ENCODE data around the gene TEX2. TPM values are rescaled to one million over a fixed set of nuclear protein-coding genes. Genes with fewer than 3 reads are reported as not detected.

The TEX2 gene
- total and polyA plus RNA-seq, 5 donors = 21.4 to 56.8 (median 43.8) TPM

DNA sequence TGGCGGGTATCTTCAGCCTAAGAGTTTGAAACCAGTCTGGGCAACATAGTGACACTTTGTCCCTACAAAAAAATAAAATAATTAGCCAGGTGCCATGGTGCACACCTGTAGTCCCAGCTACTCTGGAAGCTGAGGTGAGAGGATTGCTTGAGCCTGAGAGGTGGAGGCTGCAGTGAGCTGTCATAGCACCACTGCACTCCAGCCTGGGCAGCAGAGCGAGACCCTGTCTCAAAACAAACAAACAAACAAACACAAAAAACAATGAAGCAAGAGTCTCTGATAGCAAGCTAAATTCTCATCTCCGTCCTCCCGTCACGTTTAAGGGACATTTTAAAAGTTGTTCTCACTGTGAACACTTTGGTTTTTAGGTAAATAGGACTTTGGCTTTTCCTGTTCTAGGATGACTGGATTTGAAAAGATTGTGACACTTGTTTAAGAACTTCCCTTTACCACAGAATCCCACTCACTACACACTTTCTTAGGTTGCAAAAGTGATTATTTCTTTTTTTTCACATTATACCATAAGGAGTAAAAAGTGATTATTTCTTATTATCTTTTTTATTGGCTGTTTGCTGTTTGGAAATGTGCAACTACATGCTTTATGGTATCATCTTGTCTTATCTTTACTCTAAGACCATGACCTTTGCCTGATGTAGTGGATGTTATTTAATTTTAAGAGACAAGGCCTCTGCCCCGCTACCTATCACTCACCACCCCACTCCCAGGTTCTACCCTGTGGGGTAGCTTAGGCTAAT lies 128.7 kb downstream of the TEX2 start:
- ATAC-seq (no peak), DNase-seq (no peak)
- intact Hi-C loops (cut with DNase I) = loop anchor here (2.0 to 10.0 kb wide), 5 partner anchors 70 to 220 kb away; partner anchors contain the start of genes GH1 (in 3 of the 4) and CSHL1 (in 2 of the 4)
- 93% methylated on average over 6 of the region's 6 CpGs for WGBS
- H3K27ac ChIP-seq (ENCODE audit: low read length) = no peak overlapping the region
- H3K4me1 ChIP-seq (ENCODE audit: control insufficient read depth, insufficient read depth, low read length) = no peaks in the 10 kb centered on the region
- H3K27me3 ChIP-seq (ENCODE audit: control insufficient read depth, insufficient read depth) = no peaks in the 10 kb centered on the region
- no peaks in the 10 kb centered on the region for H3K9me3 ChIP-seq (ENCODE audit: control insufficient read depth, low read length)
- H3K4me3 ChIP-seq (ENCODE audit: low read length) = no peak overlapping the region

DNA sequence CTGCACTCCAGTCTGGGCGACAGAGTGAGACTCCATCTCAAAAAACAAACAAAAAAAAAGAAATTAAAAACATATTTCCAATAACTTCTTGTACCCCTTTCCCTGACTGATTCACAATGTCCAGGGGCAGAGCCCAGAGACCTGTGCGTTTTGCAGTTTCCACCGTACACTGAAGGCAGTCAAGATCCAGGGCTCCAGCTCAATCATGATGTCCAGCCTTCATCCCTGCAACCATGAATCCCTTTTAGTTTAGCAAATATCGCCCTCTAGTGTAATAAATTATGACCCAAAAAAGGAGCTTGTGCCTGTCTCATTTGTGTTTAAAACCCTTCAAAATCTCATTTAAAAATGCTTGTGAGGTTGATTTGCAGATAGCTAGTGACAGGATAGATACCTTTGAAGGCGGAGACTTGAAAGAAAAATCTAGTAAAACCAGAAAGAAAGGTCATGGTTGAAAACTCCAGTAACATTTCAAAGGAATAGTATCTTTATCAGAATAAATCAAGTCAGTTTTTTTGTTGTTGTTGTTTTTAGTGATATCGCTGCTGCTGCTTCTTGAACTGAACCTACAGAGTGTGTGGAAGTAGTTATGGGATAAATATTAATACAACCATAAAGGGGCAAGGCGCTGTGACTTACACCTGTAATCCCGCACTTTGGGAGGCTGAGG lies 129.4 kb downstream of the TEX2 start:
- intact Hi-C loops (cut with DNase I) = loop anchor here (2.0 to 10.0 kb wide), 5 partner anchors 69 to 219 kb away; partner anchors contain the start of genes GH1 (in 3 of the 4) and CSHL1 (in 2 of the 4)
- DNase-seq = no peak
- ATAC-seq = no peak
- 42% methylated on average over 8 of the region's 8 CpGs for WGBS
- Histone ChIP-seq H3K27me3 (ENCODE audit: control insufficient read depth, insufficient read depth) (no peaks in the 10 kb centered on the region), H3K27ac (ENCODE audit: low read length) (no peak overlapping the region), H3K4me1 (ENCODE audit: control insufficient read depth, insufficient read depth, low read length) (no peaks in the 10 kb centered on the region), H3K4me3 (ENCODE audit: low read length) (no peak overlapping the region), H3K9me3 (ENCODE audit: control insufficient read depth, low read length) (no peaks in the 10 kb centered on the region)

GRCh38 chr17:64131606-64132270 lies 131.3 kb downstream of the TEX2 start:
- ATAC-seq (no peak), DNase-seq (no peak)
- Histone ChIP-seq H3K4me1 (ENCODE audit: control insufficient read depth, insufficient read depth, low read length) (no peaks in the 10 kb centered on the region), H3K9me3 (ENCODE audit: control insufficient read depth, low read length) (no peaks in the 10 kb centered on the region), H3K27ac (ENCODE audit: low read length) (no peak overlapping the region), H3K27me3 (ENCODE audit: control insufficient read depth, insufficient read depth) (no peaks in the 10 kb centered on the region), H3K4me3 (ENCODE audit: low read length) (no peak overlapping the region)
- intact Hi-C loops (cut with DNase I) = loop anchor here (5.0 to 10.0 kb wide), 4 partner anchors 67 to 217 kb away; partner anchors contain the start of genes GH1 (in 3 of the 4) and CSHL1 (in 2 of the 4)
- 85% methylated on average over 5 of the region's 5 CpGs for WGBS

DNA sequence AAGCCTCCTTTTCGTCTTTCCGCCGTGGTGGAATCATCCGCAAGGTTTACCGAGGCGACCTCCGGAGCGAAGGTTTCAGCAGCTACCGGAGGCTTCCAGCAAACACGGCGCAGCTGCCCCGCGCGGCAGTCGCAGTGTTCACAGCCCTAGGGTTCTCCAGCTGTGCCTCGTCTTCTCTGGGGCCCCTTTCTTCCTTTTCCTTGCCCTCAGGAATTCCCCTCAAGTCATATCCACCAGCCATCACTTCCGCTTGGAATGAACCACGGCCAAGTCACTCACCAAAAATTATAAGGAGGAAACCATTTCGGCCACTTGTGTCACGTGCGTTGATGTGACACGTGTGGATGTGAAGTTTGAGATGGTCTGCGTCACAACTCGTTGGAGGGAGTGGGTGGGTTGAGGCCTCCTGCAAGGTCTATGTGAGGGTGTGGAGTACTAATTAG lies 132.5 kb downstream of the TEX2 start:
- peak in 2 of 3 donors; percentile 65 to 71 for DNase-seq
- ATAC-seq = peak; percentile 0 to 3
- no peaks in the 10 kb centered on the region for H3K27me3 ChIP-seq (ENCODE audit: control insufficient read depth, insufficient read depth)
- no peaks in the 10 kb centered on the region for H3K9me3 ChIP-seq (ENCODE audit: control insufficient read depth, low read length)
- no peaks in the 10 kb centered on the region for H3K4me1 ChIP-seq (ENCODE audit: control insufficient read depth, insufficient read depth, low read length)
- intact Hi-C loops (cut with DNase I) = loop anchor here (5.0 to 10.0 kb wide), 4 partner anchors 66 to 216 kb away; partner anchors contain the start of genes GH1 (in 3 of the 4) and CSHL1 (in 2 of the 4)
- WGBS = 12% methylated on average over 24 of the region's 24 CpGs
- H3K27ac ChIP-seq (ENCODE audit: low read length) = peak overlapping the region; percentile 77
- H3K4me3 ChIP-seq (ENCODE audit: low read length) = peak overlapping the region; percentile 29

- DNase-seq (peak; percentile 96 to 98 (median 98)), ATAC-seq (peak; percentile 98)
- no peaks in the 10 kb centered on the region for H3K27me3 ChIP-seq (ENCODE audit: control insufficient read depth, insufficient read depth)
- H3K27ac ChIP-seq (ENCODE audit: low read length) = peak within 1 kb of the TSS; percentile 90
- H3K4me1 ChIP-seq (ENCODE audit: control insufficient read depth, insufficient read depth, low read length) = no peaks in the 10 kb centered on the region
- intact Hi-C loops (cut with DNase I) = loop anchor here (5.0 to 10.0 kb wide), 4 partner anchors 65 to 215 kb away; partner anchors contain the start of genes GH1 (in 3 of the 4) and CSHL1 (in 2 of the 4)
- under 1% methylated on average over 98 of the region's 98 CpGs for WGBS
- H3K4me3 ChIP-seq (ENCODE audit: low read length) = peak within 1 kb of the TSS; percentile 86
- no peaks in the 10 kb centered on the region for H3K9me3 ChIP-seq (ENCODE audit: control insufficient read depth, low read length)
Observed at GRCh38 chr17:64129765-64130558, 133.1 kb downstream of the TEX2 start, which contains the start of gene ERN1. TSS of gene ERN1 (minus strand) at chr17:64130144. CDS start at chr17:64130029, 115 bp downstream.

- WGBS = under 1% methylated on average over 31 of the region's 31 CpGs
- peak overlapping the region; percentile 86 for H3K4me3 ChIP-seq (ENCODE audit: low read length)
- H3K9me3 ChIP-seq (ENCODE audit: control insufficient read depth, low read length) = no peaks in the 10 kb centered on the region
- no peaks in the 10 kb centered on the region for H3K27me3 ChIP-seq (ENCODE audit: control insufficient read depth, insufficient read depth)
- H3K4me1 ChIP-seq (ENCODE audit: control insufficient read depth, insufficient read depth, low read length) = no peaks in the 10 kb centered on the region
- ATAC-seq = no peak
- intact Hi-C loops (cut with DNase I) = no loop called here
- H3K27ac ChIP-seq (ENCODE audit: low read length) = peak overlapping the region; percentile 90
- DNase-seq = no peak
Observed at GRCh38 chr17:64129515-64129764, 133.6 kb downstream of the TEX2 start.

DNA sequence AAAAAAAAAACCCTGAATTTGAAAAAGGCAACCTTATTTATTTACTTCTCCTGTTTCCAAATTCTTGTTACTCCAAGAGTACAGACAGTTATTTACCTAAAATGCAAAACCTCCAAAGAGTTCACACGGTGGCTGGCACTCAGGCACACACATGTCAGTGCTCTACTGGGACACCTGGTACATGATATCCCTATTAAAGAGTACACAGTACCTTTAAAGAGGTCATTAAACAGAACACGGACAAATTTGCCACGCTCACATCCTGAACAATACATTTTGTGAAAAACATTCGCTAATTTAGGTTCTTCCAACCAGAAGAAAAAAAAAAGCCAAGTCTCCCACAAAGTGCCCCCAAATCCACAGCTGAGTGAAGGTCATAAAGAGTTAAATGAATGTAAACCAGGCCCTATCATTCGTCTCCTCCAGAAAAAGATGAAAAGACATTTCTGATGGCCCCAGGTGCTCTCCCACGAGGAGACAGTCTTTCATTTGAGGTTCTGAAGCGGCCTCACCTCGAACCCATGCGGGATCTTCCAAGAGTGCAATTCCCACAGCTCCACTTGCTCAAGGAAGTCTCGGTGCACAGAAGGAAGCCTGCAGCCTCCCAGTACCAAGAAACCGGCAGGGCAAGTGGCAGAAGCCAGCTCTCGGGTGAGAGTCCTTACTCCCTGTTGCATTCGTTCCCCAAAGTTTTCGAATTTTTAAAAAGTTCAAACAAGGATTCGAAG lies 134.1 kb downstream of the TEX2 start:
- H3K27me3 ChIP-seq (ENCODE audit: control insufficient read depth, insufficient read depth) = no peaks in the 10 kb centered on the region
- WGBS = 16% methylated on average over 15 of the region's 15 CpGs
- ATAC-seq = no peak
- H3K9me3 ChIP-seq (ENCODE audit: control insufficient read depth, low read length) = no peaks in the 10 kb centered on the region
- peak in 2 of 3 donors; percentile 55 to 63 for DNase-seq
- intact Hi-C loops (cut with DNase I) = no loop called here
- H3K4me3 ChIP-seq (ENCODE audit: low read length) = peak overlapping the region; percentile 86
- peak overlapping the region; percentile 90 for H3K27ac ChIP-seq (ENCODE audit: low read length)
- no peaks in the 10 kb centered on the region for H3K4me1 ChIP-seq (ENCODE audit: control insufficient read depth, insufficient read depth, low read length)

DNA sequence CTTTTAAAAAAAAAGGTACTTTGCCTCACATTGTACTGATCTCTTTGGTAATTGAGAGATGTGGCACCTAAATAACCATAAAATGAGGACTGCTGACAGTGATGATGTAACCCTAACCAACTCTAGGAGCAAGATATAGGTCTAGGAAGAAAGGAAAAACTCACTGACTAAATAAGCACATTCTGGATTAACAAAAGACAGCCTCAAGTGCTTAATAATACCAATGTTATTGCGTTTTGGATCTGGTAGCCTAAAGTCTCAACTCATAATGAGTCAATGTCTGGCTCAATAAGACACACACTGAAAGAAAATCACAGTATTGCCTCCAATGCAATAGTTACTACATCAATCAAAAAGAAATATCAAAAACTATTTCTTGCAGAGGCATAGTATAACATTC lies 136.1 kb downstream of the TEX2 start:
- Histone ChIP-seq H3K27me3 (ENCODE audit: control insufficient read depth, insufficient read depth) (no peaks in the 10 kb centered on the region), H3K9me3 (ENCODE audit: control insufficient read depth, low read length) (no peaks in the 10 kb centered on the region), H3K4me3 (ENCODE audit: low read length) (no peak overlapping the region), H3K4me1 (ENCODE audit: control insufficient read depth, insufficient read depth, low read length) (no peaks in the 10 kb centered on the region), H3K27ac (ENCODE audit: low read length) (no peak overlapping the region)
- no peak for ATAC-seq
- 84% methylated on average over 1 of the region's 1 CpG for WGBS
- DNase-seq = no peak
- intact Hi-C loops (cut with DNase I) = no loop called here

GRCh38 chr17:64125937-64126336 lies 137.1 kb downstream of the TEX2 start:
- intact Hi-C loops (cut with DNase I) = no loop called here
- ATAC-seq = no peak
- WGBS = 88% methylated on average over 3 of the region's 3 CpGs

GRCh38 chr17:64124609-64125008 lies 138.5 kb downstream of the TEX2 start:
- Histone ChIP-seq H3K4me3 (ENCODE audit: low read length) (no peak overlapping the region), H3K27me3 (ENCODE audit: control insufficient read depth, insufficient read depth) (no peaks in the 10 kb centered on the region), H3K9me3 (ENCODE audit: control insufficient read depth, low read length) (no peaks in the 10 kb centered on the region), H3K4me1 (ENCODE audit: control insufficient read depth, insufficient read depth, low read length) (peaks cover 3% of the 10 kb centered on the region), H3K27ac (ENCODE audit: low read length) (no peak overlapping the region)
- DNase-seq (no peak), ATAC-seq (no peak)
- intact Hi-C loops (cut with DNase I) = no loop called here
- 95% methylated on average over 3 of the region's 3 CpGs for WGBS

More at GRCh38 chr17:64125937-64126336, 137.1 kb downstream of the TEX2 start:
- Histone ChIP-seq H3K4me3 (ENCODE audit: low read length) (no peak overlapping the region), H3K4me1 (ENCODE audit: control insufficient read depth, insufficient read depth, low read length) (peaks cover 2% of the 10 kb centered on the region), H3K9me3 (ENCODE audit: control insufficient read depth, low read length) (no peaks in the 10 kb centered on the region), H3K27me3 (ENCODE audit: control insufficient read depth, insufficient read depth) (no peaks in the 10 kb centered on the region), H3K27ac (ENCODE audit: low read length) (no peak overlapping the region)
- DNase-seq = no peak

All from right cardiac atrium (tissue), 5 donors.